ENCODE results near the gene FNDC5. TPM values are rescaled to one million over a fixed set of nuclear protein-coding genes. Genes with fewer than 3 reads are reported as not detected.

The FNDC5 gene
- total and polyA plus RNA-seq, 10 of the 15 experiments (the other 5 are each of a cell fraction or from before 2014, with no cell fraction given), result 0.01 to 0.29 (median 0.19) TPM; not detected in 4

DNA sequence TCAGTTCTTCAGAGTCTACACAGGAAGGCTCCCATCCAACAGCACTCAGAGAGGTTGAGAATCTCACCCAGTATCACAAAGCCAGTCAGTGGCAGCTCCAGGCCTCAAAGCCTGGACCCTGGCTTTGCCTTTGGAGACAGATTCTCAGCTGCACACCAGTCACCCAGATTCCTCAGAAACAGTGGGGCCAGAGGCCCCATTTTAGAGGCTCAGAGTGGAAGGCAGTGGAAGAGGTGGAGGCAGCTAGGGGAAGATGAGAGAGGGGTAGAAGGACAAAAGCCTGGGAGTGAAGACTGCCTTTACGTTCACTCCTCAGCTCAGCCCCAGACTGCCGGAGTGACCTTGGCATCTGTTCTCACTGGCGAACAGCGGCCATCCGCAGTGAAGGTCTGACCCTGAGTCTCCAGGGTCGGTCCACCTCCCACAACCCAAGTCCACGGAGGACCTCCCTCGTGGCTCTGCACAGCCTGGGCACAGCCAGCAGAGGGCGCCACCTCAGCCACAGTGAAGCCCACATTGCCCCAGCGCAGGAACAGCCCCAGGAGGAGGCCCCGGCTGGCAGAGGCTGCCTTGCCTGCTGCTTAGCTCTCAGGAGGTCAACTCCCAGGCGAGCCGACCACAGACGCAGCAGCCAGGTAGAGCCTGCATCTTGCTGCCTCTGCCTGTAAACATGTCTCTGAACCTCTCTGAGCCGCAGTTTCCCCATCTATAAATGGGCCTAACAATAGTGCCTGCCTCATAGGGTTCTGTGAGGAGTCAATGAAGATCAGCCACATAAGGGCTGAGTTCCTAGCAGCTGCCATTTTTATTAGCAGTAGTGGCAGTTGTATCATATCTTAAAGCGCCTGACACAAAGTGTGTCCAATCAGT, 5.9 kb upstream of the FNDC5 start:
- in situ Hi-C loops (cut with MboI), result no loop called here
- WGBS (ENCODE audit: insufficient coverage, insufficient replicate concordance, low lambda C conversion rate, missing lambda C conversion rate), result 20% methylated on average over 16 of the region's 16 CpGs
- H2AFZ ChIP-seq (ENCODE audit: control insufficient read depth, low read depth, low read length), result peak overlapping the region; percentile 47; the same call in 1 of the 2 replicates
- peak; percentile 45; the same call in 1 of the 2 replicates for TF ChIP-seq SMARCA5 (IDR thresholded peaks at IDR 0.05)
- no peak for TF ChIP-seq NFXL1 (IDR thresholded peaks at IDR 0.05; ENCODE audit: borderline replicate concordance)
- no peak for TF ChIP-seq MEF2A (IDR thresholded peaks at IDR 0.05; ENCODE audit: insufficient read depth, low read depth, low read length)
- no peak for TF ChIP-seq SP1 (IDR thresholded peaks at IDR 0.05; ENCODE audit: low read depth, low read length)
- TF ChIP-seq CHD2 (IDR thresholded peaks at IDR 0.05; ENCODE audit: borderline replicate concordance, low read depth, low read length), result no peak
- TF ChIP-seq SMC3 (IDR thresholded peaks at IDR 0.05; ENCODE audit: borderline replicate concordance, low read length), result peak; percentile 86
- no peak for TF ChIP-seq MXI1 (IDR thresholded peaks at IDR 0.05; ENCODE audit: low read depth, low read length)
- TF ChIP-seq CEBPB (IDR thresholded peaks at IDR 0.05; ENCODE audit: borderline replicate concordance in 1 of 2, low read depth in 2 of 2, low read length in 2 of 2), result no peak
- TF ChIP-seq, protein P1, sequence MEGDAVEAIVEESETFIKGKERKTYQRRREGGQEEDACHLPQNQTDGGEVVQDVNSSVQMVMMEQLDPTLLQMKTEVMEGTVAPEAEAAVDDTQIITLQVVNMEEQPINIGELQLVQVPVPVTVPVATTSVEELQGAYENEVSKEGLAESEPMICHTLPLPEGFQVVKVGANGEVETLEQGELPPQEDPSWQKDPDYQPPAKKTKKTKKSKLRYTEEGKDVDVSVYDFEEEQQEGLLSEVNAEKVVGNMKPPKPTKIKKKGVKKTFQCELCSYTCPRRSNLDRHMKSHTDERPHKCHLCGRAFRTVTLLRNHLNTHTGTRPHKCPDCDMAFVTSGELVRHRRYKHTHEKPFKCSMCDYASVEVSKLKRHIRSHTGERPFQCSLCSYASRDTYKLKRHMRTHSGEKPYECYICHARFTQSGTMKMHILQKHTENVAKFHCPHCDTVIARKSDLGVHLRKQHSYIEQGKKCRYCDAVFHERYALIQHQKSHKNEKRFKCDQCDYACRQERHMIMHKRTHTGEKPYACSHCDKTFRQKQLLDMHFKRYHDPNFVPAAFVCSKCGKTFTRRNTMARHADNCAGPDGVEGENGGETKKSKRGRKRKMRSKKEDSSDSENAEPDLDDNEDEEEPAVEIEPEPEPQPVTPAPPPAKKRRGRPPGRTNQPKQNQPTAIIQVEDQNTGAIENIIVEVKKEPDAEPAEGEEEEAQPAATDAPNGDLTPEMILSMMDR (IDR thresholded peaks at IDR 0.05 in 2 of 3, conservative IDR thresholded peaks at IDR 0.05 in 1 of 3; ENCODE audit: control insufficient read depth in 2 of 3, extremely low read depth in 1 of 3, insufficient read depth in 1 of 3, low read depth in 3 of 3, low read length in 3 of 3), result peak; percentile 79 to 98 (median 95)
- TF ChIP-seq NFYB (IDR thresholded peaks at IDR 0.05; ENCODE audit: insufficient read depth, low read depth, low read length), result no peak
- TF ChIP-seq RAD21 (IDR thresholded peaks at IDR 0.05; ENCODE audit: insufficient read depth, low read depth, low read length), result peak; percentile 51; the same call in 1 of the 2 replicates
- no peak for TF ChIP-seq SUZ12 (IDR thresholded peaks at IDR 0.05; ENCODE audit: unreplicated experiment)
- no peak for TF ChIP-seq ETV6 (conservative IDR thresholded peaks at IDR 0.05 in 1 of 2, IDR thresholded peaks at IDR 0.05 in 1 of 2; ENCODE audit: borderline replicate concordance in 1 of 2, low read depth in 1 of 2)
- TF ChIP-seq SMAD1 (IDR thresholded peaks at IDR 0.05; ENCODE audit: low read depth, partially characterized antibody), result no peak
- no peak for TF ChIP-seq PAX5 (IDR thresholded peaks at IDR 0.05; ENCODE audit: borderline replicate concordance, low read depth, low read length)
- TF ChIP-seq, protein P2, sequence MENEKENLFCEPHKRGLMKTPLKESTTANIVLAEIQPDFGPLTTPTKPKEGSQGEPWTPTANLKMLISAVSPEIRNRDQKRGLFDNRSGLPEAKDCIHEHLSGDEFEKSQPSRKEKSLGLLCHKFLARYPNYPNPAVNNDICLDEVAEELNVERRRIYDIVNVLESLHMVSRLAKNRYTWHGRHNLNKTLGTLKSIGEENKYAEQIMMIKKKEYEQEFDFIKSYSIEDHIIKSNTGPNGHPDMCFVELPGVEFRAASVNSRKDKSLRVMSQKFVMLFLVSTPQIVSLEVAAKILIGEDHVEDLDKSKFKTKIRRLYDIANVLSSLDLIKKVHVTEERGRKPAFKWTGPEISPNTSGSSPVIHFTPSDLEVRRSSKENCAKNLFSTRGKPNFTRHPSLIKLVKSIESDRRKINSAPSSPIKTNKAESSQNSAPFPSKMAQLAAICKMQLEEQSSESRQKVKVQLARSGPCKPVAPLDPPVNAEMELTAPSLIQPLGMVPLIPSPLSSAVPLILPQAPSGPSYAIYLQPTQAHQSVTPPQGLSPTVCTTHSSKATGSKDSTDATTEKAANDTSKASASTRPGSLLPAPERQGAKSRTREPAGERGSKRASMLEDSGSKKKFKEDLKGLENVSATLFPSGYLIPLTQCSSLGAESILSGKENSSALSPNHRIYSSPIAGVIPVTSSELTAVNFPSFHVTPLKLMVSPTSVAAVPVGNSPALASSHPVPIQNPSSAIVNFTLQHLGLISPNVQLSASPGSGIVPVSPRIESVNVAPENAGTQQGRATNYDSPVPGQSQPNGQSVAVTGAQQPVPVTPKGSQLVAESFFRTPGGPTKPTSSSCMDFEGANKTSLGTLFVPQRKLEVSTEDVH (IDR thresholded peaks at IDR 0.05; ENCODE audit: low read depth, partially characterized antibody), result no peak
- TF ChIP-seq LARP7 (IDR thresholded peaks at IDR 0.05), result 0 out of 2 replicates have a peak, but pooled peaks have one; percentile 15

More for the DNA sequence above, 5.9 kb upstream of the FNDC5 start:
- RAD21 ChIA-PET (ENCODE audit: unreplicated experiment), result interaction anchor here (0.6 to 3.1 kb wide), 11 partner anchors 16 to 356 kb away, joined by 3 to 17 read pairs (median 3); partner anchors contain the start of gene AZIN2
- no peak for DNase-seq (ENCODE audit: low read depth, low spot score)
- H3K9ac ChIP-seq (ENCODE audit: control insufficient read depth, insufficient read depth, low read length), result no peak overlapping the region
- intact Hi-C loops (cut with micrococcal nuclease; ENCODE audit: unreplicated experiment), result loop anchor here (1.0 to 10.0 kb wide), 2 partner anchors 210 to 352 kb away; no protein-coding TSS in a partner anchor
- ATAC-seq, result peak; percentile 90
- no peak overlapping the region for H3K4me3 ChIP-seq
- no peaks in the 10 kb centered on the region for H3K36me3 ChIP-seq (ENCODE audit: control insufficient read depth in 2 of 2, insufficient read depth in 2 of 2, low read length in 1 of 2)
- peaks cover 10% of the 10 kb centered on the region for H3K4me1 ChIP-seq (ENCODE audit: control insufficient read depth, insufficient read depth, low read length)
- CTCF ChIA-PET, result interaction anchor here (0.6 to 3.5 kb wide), 38 partner anchors 11 to 358 kb away, joined by 3 to 57 read pairs (median 5); partner anchors contain the start of genes AZIN2 and TRIM62
- no TSS peak for BruUV-seq (replicated peaks)
- SMC1A ChIA-PET (ENCODE audit: uncharacterized antibody, unreplicated experiment), result interaction anchor here (0.6 to 3.5 kb wide), 16 partner anchors 9 to 356 kb away, joined by 3 to 16 read pairs (median 4); no protein-coding TSS in a partner anchor
- H3K9me3 ChIP-seq (replicated peaks; ENCODE audit: control insufficient read depth, insufficient read depth, low read length), result no peaks in the 10 kb centered on the region
- H3K4me2 ChIP-seq (ENCODE audit: control insufficient read depth, insufficient read depth), result 0 out of 2 replicates have a peak overlapping the region, but pooled peaks have one; percentile 48
- H3K79me2 ChIP-seq (ENCODE audit: control insufficient read depth, insufficient read depth, low read length), result no peaks in the 10 kb centered on the region
- POLR2A ChIA-PET, result interaction anchor here (0.6 to 0.9 kb wide), 5 partner anchors 14 to 578 kb away, joined by 3 read pairs; no protein-coding TSS in a partner anchor
- no peak overlapping the region for H3K27ac ChIP-seq (ENCODE audit: control insufficient read depth, insufficient read depth)
- H4K20me1 ChIP-seq (ENCODE audit: control insufficient read depth, insufficient read depth), result no peaks in the 10 kb centered on the region
- peak; percentile 59 for FAIRE-seq
- peaks cover 5% of the 10 kb centered on the region in 2 experiments; a peak in 2 of 4 replicates for H3K27me3 ChIP-seq (replicated peaks in 1 of 2; ENCODE audit: control insufficient read depth in 2 of 2, insufficient read depth in 2 of 2, low read length in 1 of 2)

All from GM12878 (cell line).